Osteocyte (in vitro differentiated cells): ENCODE results near the gene HMCES. TPM values are rescaled to one million over a fixed set of nuclear protein-coding genes. Genes with fewer than 3 reads are reported as not detected.
"Not testable (repeated sequence)": the region's sequence is repeated elsewhere in the genome, so short reads cannot be mapped to it uniquely, and the experiment has no call there.

Source experiments
- DNase-seq: peaks from one replicate; pipeline ENCODE4 v3.0.0; 2021; ENCODE audit warnings: mixed read lengths; ENCODE audit not compliant: unreplicated experiment; ENCODE audit errors: extremely low spot score
- H3K27ac Mint-ChIP-seq: one replicate; pipeline ENCODE4 v1.8.0; 2021; ENCODE audit warnings: mild to moderate bottlenecking, mixed read lengths; ENCODE audit not compliant: unreplicated experiment
- H3K27me3 Mint-ChIP-seq: one replicate; pipeline ENCODE4 v1.8.0; 2021; ENCODE audit warnings: mixed read lengths; ENCODE audit not compliant: unreplicated experiment
- H3K36me3 Mint-ChIP-seq: one replicate; pipeline ENCODE4 v1.8.0; 2021; ENCODE audit warnings: mixed read lengths; ENCODE audit not compliant: unreplicated experiment
- H3K4me1 Mint-ChIP-seq: one replicate; pipeline ENCODE4 v1.8.0; 2021; ENCODE audit warnings: mixed read lengths; ENCODE audit not compliant: unreplicated experiment
- H3K4me3 Mint-ChIP-seq: one replicate; pipeline ENCODE4 v1.8.0; 2021; ENCODE audit warnings: mild to moderate bottlenecking, moderate library complexity, mixed read lengths; ENCODE audit not compliant: unreplicated experiment
- H3K9me3 Mint-ChIP-seq: one replicate; pipeline ENCODE4 v1.8.0; 2021; ENCODE audit warnings: mixed read lengths; ENCODE audit not compliant: unreplicated experiment
- total RNA-seq: library from RNA; stranded (reverse); gene quantifications from 2 replicates; pipeline ENCODE4 v1.2.1, GENCODE V29; 2021
- TF ChIP-seq, protein P1 (sequence below): fragments of 200-600 bp; sonication (generic); IDR thresholded peaks from 2 replicates; pipeline ENCODE4 v1.5.0; 2021; ENCODE audit warnings: antibody characterized with exemption, mild to moderate bottlenecking, moderate library complexity

HMCES gene
- total RNA-seq, 1 donor from 2014 or later, result 24.7 TPM

DNA sequence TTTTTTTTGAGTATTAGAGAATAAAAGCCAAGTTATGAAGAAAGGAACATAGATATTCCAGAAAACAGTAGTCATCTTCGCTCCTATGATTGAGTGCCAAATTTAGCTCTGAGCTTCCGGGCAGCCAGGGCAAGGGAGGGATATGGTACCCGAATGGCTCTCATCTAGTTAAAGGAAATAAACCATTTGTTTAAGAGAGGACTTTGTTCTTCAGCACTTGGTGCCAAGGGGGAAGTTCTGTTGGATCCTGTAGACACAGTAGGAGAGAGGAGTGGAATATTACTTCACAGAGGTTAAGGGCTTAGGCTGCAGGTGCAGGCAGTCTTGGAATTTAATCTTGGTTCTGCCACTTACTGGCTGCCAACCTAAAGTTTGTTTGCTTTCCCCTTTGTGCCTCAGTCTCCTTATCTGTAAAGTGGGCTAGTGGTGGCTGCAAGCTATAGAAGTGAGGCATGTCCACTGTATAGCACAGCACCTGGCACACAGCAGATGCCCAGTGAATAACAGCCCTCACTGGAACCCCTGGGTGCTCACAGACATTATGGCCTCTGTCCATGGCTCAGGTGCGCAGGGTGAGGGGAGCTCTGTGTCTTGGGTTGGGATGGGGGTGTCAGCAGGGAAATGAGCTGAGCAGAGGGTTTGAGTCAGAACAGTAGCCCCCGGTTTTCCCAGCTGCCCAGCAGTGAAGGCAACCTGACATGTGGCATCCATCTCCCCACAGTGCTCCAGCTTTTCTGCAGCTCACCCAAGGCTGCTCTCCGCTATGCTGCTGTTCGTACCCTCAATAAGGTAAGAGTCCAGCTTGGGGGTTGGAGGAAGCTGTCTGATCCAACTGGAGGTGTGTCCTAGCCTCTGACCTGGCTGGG is 18.8 kb upstream of the HMCES start:
- no peak for DNase-seq
- H3K4me3 Mint-ChIP-seq, result no peak overlapping the region
- H3K4me1 Mint-ChIP-seq, result no peaks in the 10 kb centered on the region
- H3K9me3 Mint-ChIP-seq, result no peaks in the 10 kb centered on the region
- TF ChIP-seq, protein P1, sequence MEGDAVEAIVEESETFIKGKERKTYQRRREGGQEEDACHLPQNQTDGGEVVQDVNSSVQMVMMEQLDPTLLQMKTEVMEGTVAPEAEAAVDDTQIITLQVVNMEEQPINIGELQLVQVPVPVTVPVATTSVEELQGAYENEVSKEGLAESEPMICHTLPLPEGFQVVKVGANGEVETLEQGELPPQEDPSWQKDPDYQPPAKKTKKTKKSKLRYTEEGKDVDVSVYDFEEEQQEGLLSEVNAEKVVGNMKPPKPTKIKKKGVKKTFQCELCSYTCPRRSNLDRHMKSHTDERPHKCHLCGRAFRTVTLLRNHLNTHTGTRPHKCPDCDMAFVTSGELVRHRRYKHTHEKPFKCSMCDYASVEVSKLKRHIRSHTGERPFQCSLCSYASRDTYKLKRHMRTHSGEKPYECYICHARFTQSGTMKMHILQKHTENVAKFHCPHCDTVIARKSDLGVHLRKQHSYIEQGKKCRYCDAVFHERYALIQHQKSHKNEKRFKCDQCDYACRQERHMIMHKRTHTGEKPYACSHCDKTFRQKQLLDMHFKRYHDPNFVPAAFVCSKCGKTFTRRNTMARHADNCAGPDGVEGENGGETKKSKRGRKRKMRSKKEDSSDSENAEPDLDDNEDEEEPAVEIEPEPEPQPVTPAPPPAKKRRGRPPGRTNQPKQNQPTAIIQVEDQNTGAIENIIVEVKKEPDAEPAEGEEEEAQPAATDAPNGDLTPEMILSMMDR, result no peak
- H3K36me3 Mint-ChIP-seq, result peaks cover 68% of the 10 kb centered on the region
- no peak overlapping the region for H3K27ac Mint-ChIP-seq
- no peaks in the 10 kb centered on the region for H3K27me3 Mint-ChIP-seq

DNA sequence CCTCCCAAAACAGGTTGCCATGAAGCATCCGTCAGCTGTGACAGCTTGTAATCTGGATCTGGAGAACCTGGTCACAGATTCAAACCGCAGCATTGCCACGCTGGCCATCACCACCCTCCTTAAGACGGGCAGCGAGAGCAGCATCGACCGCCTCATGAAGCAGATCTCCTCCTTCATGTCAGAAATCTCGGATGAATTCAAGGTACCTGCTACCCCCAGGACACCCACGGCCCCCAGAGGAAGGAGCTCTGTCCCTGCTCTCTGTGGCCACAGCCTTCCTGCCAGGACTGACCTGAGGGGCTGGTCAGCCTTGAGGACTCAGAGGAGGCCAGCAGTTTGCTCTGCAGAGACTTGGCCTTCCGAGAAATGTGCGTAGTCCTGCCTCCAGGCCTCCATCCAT is 18.1 kb upstream of the HMCES start:
- H3K4me1 Mint-ChIP-seq, result no peaks in the 10 kb centered on the region
- H3K27ac Mint-ChIP-seq, result no peak overlapping the region
- no peaks in the 10 kb centered on the region for H3K27me3 Mint-ChIP-seq
- no peak for DNase-seq
- H3K36me3 Mint-ChIP-seq, result peaks cover 65% of the 10 kb centered on the region
- TF ChIP-seq, protein P1, result no peak
- H3K9me3 Mint-ChIP-seq, result no peaks in the 10 kb centered on the region
- no peak overlapping the region for H3K4me3 Mint-ChIP-seq

DNA sequence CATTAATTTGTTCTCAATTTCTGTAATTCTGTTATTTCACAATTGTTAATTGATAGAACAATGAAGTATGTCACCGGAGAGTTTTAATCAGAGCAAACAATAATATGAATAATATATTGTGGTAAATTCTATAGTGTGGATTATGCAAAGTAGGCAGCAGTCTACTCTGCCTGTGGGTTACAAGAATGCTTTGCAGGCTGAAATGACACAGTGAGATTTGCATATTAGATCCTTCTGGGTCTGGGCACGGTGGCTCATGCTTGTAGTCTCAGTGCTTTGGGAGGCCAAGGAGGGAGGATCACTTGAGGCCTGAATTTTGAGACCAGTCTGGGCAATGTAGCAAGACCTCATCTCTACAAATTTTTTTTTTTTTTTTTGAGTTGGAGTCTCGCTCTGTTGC is 16.8 kb upstream of the HMCES start:
- H3K27me3 Mint-ChIP-seq, result no peaks in the 10 kb centered on the region
- no peak overlapping the region for H3K27ac Mint-ChIP-seq
- no peaks in the 10 kb centered on the region for H3K9me3 Mint-ChIP-seq
- TF ChIP-seq, protein P1, result no peak
- no peak for DNase-seq
- no peak overlapping the region for H3K4me3 Mint-ChIP-seq
- no peaks in the 10 kb centered on the region for H3K4me1 Mint-ChIP-seq
- H3K36me3 Mint-ChIP-seq, result peaks cover 65% of the 10 kb centered on the region

DNA sequence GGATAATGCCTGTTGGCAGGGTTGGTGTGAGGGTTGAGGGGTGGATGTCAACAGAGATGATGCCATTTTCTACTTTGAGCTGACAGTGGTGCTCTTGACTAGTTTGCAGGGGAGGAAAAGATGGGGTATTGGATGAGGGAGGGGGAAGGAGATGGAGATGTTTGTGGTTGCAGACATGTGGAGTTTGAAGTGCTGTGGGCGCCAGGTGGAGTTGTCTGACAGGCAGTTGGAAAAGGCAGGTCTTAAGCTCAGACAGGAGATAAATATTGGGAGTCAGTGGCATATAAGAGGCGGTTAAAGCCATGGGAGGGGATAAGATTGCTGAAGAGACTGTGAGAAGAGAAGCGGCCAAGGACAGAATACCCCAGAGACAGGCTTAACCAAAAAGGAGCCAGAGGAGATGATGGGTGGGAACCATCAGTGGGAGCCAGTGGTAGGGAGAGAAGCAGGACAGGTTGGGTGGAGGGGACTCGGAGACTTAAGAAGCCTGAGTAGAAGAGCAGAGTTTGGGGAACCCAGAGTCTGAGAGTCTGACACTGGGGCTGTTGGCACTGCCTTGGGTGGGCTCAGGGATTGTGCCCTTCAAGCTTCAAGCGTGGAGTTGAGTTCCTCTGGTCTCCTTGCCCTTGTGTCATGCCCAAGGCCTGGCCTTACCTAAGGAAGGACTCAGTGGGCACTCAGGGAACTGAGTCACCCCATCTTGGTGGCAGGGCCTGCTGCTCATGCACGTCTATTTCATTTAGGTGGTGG is 15.3 kb upstream of the HMCES start:
- Mint-ChIP-seq H3K27ac (no peak overlapping the region), H3K4me3 (no peak overlapping the region), H3K27me3 (no peaks in the 10 kb centered on the region), H3K36me3 (peaks cover 67% of the 10 kb centered on the region), H3K9me3 (no peaks in the 10 kb centered on the region), H3K4me1 (no peaks in the 10 kb centered on the region)
- TF ChIP-seq, protein P1, result no peak
- no peak for DNase-seq

DNA sequence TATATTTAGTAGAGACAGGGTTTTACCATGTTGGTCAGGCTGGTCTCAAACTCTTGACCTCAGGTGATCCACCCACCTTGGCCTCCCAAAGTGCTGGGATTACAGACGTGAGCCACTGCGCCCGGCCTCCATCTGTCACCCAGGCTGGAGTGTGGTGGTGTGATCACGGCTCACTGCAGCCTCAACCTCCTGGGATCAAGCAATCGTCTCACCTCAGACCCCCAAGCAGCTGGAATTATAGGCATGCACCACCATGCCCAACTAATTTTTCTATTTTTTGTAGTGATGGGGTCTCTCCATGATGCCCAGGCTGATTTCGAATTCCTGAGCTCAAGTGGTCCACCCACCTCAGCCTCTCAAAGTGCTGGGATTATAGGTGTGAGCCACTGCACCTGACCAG is 13.7 kb upstream of the HMCES start:
- not testable (repeated sequence) for H3K4me1 Mint-ChIP-seq, H3K27ac Mint-ChIP-seq, H3K9me3 Mint-ChIP-seq, H3K4me3 Mint-ChIP-seq, H3K27me3 Mint-ChIP-seq, DNase-seq
- H3K36me3 Mint-ChIP-seq, result peaks cover 70% of the 10 kb centered on the region
